Testis (tissue), 3 donors: ENCODE results near the gene SH3GL3. TPM values are rescaled to one million over a fixed set of nuclear protein-coding genes. Genes with fewer than 3 reads are reported as not detected.

Source experiments
- DNase-seq: peaks from one replicate; pipeline ENCODE4 v3.0.0-alpha.2; 2019
- H3K27ac ChIP-seq, 2 donors: fragments of 200-600 bp; sonication (generic); one replicate each; pipeline ENCODE4 v1.5.1; 2019
- H3K27me3 ChIP-seq: fragments of 200-600 bp; sonication (generic); one replicate; pipeline ENCODE4 v1.5.1; 2019
- H3K36me3 ChIP-seq: fragments of 200-600 bp; sonication (generic); one replicate; pipeline ENCODE4 v1.5.1; 2017; ENCODE audit warnings: low read depth; ENCODE audit errors: missing control alignments
- H3K4me1 ChIP-seq: fragments of 200-600 bp; sonication (generic); one replicate; pipeline ENCODE4 v1.5.1; 2019
- H3K4me3 ChIP-seq, 2 donors: fragments of 200-600 bp; sonication (generic); one replicate each; pipeline ENCODE4 v1.5.1; 2017 to 2019
- H3K9me3 ChIP-seq: fragments of 200-600 bp; sonication (generic); one replicate; pipeline ENCODE4 v1.5.1; 2017
- POLR2A ChIP-seq: fragments of 450-650 bp; IDR thresholded peaks from one replicate; pipeline ENCODE4 v1.6.1; 2017; ENCODE audit warnings: antibody characterized with exemption, mild to moderate bottlenecking, moderate library complexity
- WGBS, 2 donors: methylation state at CpG; one replicate each; pipeline ENCODE4 v1.1.5; 2018; 5-methylcytosine and 5-hydroxymethylcytosine counted together
- intact Hi-C: fragments of 100-400 bp; cut with DNase I; formaldehyde crosslinking; loops from one replicate; pipeline ENCODE4 v1.15.1; 2023; ENCODE audit warnings: low total_unique reads
- polyA plus RNA-seq: library from polyadenylated mRNA; stranded (reverse); fragments of 350-450 nt; fragmentation: Illumina TruSeq; extraction: RNeasy Lipid Tissue Mini Kit (QIAGEN cat#74804); gene quantifications from one replicate; pipeline ENCODE4 v1.2.3, GENCODE V29; 2014; ENCODE audit warnings: low read depth, low replicate concordance; ENCODE audit not compliant: insufficient read depth
- total RNA-seq, 2 donors: library from RNA; depleted of rRNA; stranded (reverse); fragments of >200 nt; gene quantifications; one replicate each; pipeline ENCODE4 v1.2.3, GENCODE V29; 2016
- TF ChIP-seq, protein P1 (sequence below), 3 experiments: fragments of 450-650 bp in 2 of 3; fragments of 200-600 bp in 1 of 3; sonication (generic) in 1 of 3; IDR thresholded peaks; one replicate each; pipeline ENCODE4 v1.5.1; 2016 to 2019; ENCODE audit warnings: antibody characterized with exemption in 3 of 3, mild to moderate bottlenecking in 2 of 3, moderate library complexity in 1 of 3

The SH3GL3 gene
- total and polyA plus RNA-seq, 3 donors from 2014 or later: 36.3 to 135 (median 112) TPM

DNA sequence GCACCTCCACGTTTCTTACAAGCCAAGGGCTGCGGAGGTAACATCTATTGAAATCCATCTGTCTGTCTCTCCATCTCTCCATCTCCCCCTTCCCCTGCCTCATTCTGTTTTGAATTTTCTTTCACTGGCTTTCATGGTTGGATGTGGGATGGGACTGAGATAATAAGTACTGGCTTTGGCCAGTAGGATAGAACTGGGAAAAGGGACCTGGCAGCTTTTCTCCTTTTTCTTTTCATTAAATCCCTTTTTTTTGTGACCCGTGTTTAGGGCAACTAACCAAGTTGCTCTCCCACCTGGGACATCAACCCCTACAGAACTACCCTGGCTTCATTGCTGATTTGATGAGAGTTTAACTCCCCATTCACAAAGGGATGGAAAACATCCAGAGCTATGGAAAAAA lies 139.9 kb downstream of the SH3GL3 start:
- DNase-seq: no peak
- Histone ChIP-seq H3K9me3 (no peaks in the 10 kb centered on the region), H3K27ac (no peak overlapping the region), H3K4me1 (no peaks in the 10 kb centered on the region), H3K36me3 (no peaks in the 10 kb centered on the region), H3K4me3 (no peak overlapping the region), H3K27me3 (no peaks in the 10 kb centered on the region)
- intact Hi-C loops: no loop called here
- 79 to 85% methylated on average over 3 of the region's 3 CpGs for WGBS, 2 donors
- TF ChIP-seq, protein P1, sequence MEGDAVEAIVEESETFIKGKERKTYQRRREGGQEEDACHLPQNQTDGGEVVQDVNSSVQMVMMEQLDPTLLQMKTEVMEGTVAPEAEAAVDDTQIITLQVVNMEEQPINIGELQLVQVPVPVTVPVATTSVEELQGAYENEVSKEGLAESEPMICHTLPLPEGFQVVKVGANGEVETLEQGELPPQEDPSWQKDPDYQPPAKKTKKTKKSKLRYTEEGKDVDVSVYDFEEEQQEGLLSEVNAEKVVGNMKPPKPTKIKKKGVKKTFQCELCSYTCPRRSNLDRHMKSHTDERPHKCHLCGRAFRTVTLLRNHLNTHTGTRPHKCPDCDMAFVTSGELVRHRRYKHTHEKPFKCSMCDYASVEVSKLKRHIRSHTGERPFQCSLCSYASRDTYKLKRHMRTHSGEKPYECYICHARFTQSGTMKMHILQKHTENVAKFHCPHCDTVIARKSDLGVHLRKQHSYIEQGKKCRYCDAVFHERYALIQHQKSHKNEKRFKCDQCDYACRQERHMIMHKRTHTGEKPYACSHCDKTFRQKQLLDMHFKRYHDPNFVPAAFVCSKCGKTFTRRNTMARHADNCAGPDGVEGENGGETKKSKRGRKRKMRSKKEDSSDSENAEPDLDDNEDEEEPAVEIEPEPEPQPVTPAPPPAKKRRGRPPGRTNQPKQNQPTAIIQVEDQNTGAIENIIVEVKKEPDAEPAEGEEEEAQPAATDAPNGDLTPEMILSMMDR (IDR thresholded peaks at IDR 0.05): no peak
- no peak for TF ChIP-seq POLR2A

DNA sequence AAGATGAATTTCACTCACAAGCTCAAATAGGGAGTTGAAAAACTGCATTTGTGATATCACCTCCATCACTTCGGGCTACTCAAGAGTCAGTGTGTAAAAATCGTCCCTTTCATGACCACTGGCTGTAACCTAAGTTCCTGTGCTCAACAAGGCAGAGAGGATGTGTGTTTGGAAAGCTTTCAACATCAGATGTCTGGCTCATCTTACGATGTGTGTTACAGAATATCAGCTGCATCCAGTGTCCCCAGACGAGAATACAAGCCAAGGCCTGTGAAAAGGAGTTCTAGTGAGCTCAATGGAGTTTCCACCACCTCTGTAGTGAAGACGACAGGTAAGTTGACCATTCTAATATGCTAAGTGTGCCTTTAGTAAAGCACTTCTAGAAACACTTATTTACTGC lies 141.3 kb downstream of the SH3GL3 start:
- DNase-seq: no peak
- 66 to 84% methylated on average over 5 of the region's 5 CpGs for WGBS, 2 donors

GRCh38 chr15:83592370-83593040 lies 145.4 kb downstream of the SH3GL3 start:
- 40 to 45% methylated on average over 6 of the region's 6 CpGs for WGBS, 2 donors
- Histone ChIP-seq H3K9me3 (no peaks in the 10 kb centered on the region), H3K27me3 (no peaks in the 10 kb centered on the region), H3K4me3 (no peak overlapping the region), H3K36me3 (no peaks in the 10 kb centered on the region), H3K27ac (no peak overlapping the region), H3K4me1 (peaks cover 2% of the 10 kb centered on the region)
- intact Hi-C loops: no loop called here
- no peak for DNase-seq
- TF ChIP-seq, protein P1 (IDR thresholded peaks at IDR 0.05): no peak
- TF ChIP-seq POLR2A: no peak

More for the DNA sequence above, 141.3 kb downstream of the SH3GL3 start:
- intact Hi-C loops: no loop called here
- Histone ChIP-seq H3K36me3 (no peaks in the 10 kb centered on the region), H3K4me3 (no peak overlapping the region), H3K27ac (no peak overlapping the region), H3K4me1 (peaks cover 2% of the 10 kb centered on the region), H3K27me3 (no peaks in the 10 kb centered on the region), H3K9me3 (no peaks in the 10 kb centered on the region)
- TF ChIP-seq POLR2A: no peak
- TF ChIP-seq, protein P1 (IDR thresholded peaks at IDR 0.05): no peak

- Histone ChIP-seq H3K4me1 (peaks cover 2% of the 10 kb centered on the region), H3K27me3 (no peaks in the 10 kb centered on the region), H3K36me3 (no peaks in the 10 kb centered on the region), H3K4me3 (no peak overlapping the region), H3K27ac (no peak overlapping the region), H3K9me3 (no peaks in the 10 kb centered on the region)
- TF ChIP-seq POLR2A: no peak
- TF ChIP-seq, protein P1 (IDR thresholded peaks at IDR 0.05): no peak
- DNase-seq: no peak
- 84 to 92% methylated on average over 1 of the region's 1 CpG for WGBS, 2 donors
- intact Hi-C loops: no loop called here
Observed at GRCh38 chr15:83595191-83595590, 148.1 kb downstream of the SH3GL3 start.

- no peak for DNase-seq
- Histone ChIP-seq H3K27ac (no peak overlapping the region), H3K27me3 (no peaks in the 10 kb centered on the region), H3K9me3 (no peaks in the 10 kb centered on the region), H3K36me3 (no peaks in the 10 kb centered on the region), H3K4me3 (no peak overlapping the region), H3K4me1 (no peaks in the 10 kb centered on the region)
- TF ChIP-seq, protein P1 (IDR thresholded peaks at IDR 0.05): no peak
- no peak for TF ChIP-seq POLR2A
- 87 to 100% methylated on average over 2 of the region's 2 CpGs for WGBS, 2 donors
- intact Hi-C loops: no loop called here
Observed at GRCh38 chr15:83598031-83598430, 150.9 kb downstream of the SH3GL3 start.
